ENCODE data around the gene EGFR.

DNA sequence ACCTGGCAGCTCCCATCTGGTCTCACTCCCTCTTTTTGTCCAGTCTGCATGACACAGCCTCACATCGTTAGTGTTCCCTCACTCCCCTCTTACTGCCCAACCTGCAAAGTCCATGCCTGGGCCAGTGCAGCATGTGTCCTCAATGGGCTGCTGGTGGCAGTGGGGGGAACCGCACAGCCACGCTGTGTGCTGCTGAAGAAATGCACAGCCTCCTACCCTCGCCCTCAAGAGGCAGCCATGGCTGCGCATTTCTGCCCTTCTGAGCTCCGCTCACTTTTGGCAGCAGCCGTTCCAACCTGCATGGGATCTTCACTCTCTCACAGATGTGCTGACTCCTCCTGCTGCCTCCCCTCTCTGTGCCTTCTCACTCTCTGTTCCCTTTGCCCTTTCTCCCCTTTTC lies 103.4 kb downstream of the EGFR start:
- no peak for TF ChIP-seq TAF1 (IDR thresholded peaks at IDR 0.05; ENCODE audit: borderline replicate concordance, insufficient read depth, low read length)
- TF ChIP-seq POLR2AphosphoS5 (IDR thresholded peaks at IDR 0.05; ENCODE audit: low read depth, low read length), result no peak
- no peak for TF ChIP-seq REST (IDR thresholded peaks at IDR 0.05; ENCODE audit: insufficient read depth in 1 of 2, low read depth in 2 of 2, low read length in 2 of 2)

Measured in PFSK-1 (cell line).